GM12878 (cell line): ENCODE results near the gene ADAMTS6.

Source experiments
- ASH2L ChIP-seq: fragments of 300-600, 200-600 bp; sonication (generic); IDR thresholded peaks from 2 replicates; pipeline ENCODE4 v1.6.1; 2017; ENCODE audit warnings: low read depth, mild to moderate bottlenecking, borderline replicate concordance
- BACH1 ChIP-seq: fragments of 450-650 bp; IDR thresholded peaks from 2 replicates; pipeline ENCODE4 v1.6.1; 2017; ENCODE audit warnings: mild to moderate bottlenecking, borderline replicate concordance
- CHD1 ChIP-seq: IDR thresholded peaks from 2 replicates; pipeline ENCODE4 v1.6.1; 2012; ENCODE audit warnings: low read depth, low read length, improper control_type of control experiment
- CTCF ChIP-seq, 3 experiments: IDR thresholded peaks in 2 of 3; conservative IDR thresholded peaks in 1 of 3; 2 replicates each; pipeline ENCODE4 v1.5.1; 2011; ENCODE audit warnings: low read depth in 3 of 3, low read length in 3 of 3, mild to moderate bottlenecking in 3 of 3, control low read depth in 2 of 3, moderate library complexity in 2 of 3, inconsistent platforms in 1 of 3, mixed read lengths in 1 of 3; ENCODE audit not compliant: control insufficient read depth in 2 of 3, insufficient read depth in 1 of 3; ENCODE audit errors: extremely low read depth in 1 of 3
- E2F4 ChIP-seq: IDR thresholded peaks from 2 replicates; pipeline ENCODE4 v1.6.1; 2012; ENCODE audit warnings: low read depth, low read length, improper control_type of control experiment
- NRF1 ChIP-seq: conservative IDR thresholded peaks from 2 replicates; pipeline ENCODE4 v1.6.1; 2011; ENCODE audit warnings: mild to moderate bottlenecking, low read depth, low read length, improper control_type of control experiment
- SIN3A ChIP-seq: IDR thresholded peaks from 2 replicates; pipeline ENCODE4 v1.6.1; 2012; ENCODE audit warnings: low read depth, low read length, improper control_type of control experiment

GRCh38 chr5:65263321-65263720, 218.4 kb downstream of the ADAMTS6 start:
- no peak for TF ChIP-seq BACH1
- TF ChIP-seq SIN3A: no peak
- TF ChIP-seq ASH2L: no peak
- TF ChIP-seq CTCF (IDR thresholded peaks at IDR 0.05 in 2 of 3, conservative IDR thresholded peaks at IDR 0.05 in 1 of 3; ENCODE audit: control insufficient read depth in 2 of 3, extremely low read depth in 1 of 3, insufficient read depth in 1 of 3, low read depth in 3 of 3, low read length in 3 of 3): no peak
- no peak for TF ChIP-seq E2F4
- TF ChIP-seq NRF1: no peak
- TF ChIP-seq CHD1: no peak
